Measurements from ENCODE around the gene AIF1.
A peak's percentile ranks its signal among the peaks of the same experiment; 100 is the strongest.

The AIF1 gene

DNA sequence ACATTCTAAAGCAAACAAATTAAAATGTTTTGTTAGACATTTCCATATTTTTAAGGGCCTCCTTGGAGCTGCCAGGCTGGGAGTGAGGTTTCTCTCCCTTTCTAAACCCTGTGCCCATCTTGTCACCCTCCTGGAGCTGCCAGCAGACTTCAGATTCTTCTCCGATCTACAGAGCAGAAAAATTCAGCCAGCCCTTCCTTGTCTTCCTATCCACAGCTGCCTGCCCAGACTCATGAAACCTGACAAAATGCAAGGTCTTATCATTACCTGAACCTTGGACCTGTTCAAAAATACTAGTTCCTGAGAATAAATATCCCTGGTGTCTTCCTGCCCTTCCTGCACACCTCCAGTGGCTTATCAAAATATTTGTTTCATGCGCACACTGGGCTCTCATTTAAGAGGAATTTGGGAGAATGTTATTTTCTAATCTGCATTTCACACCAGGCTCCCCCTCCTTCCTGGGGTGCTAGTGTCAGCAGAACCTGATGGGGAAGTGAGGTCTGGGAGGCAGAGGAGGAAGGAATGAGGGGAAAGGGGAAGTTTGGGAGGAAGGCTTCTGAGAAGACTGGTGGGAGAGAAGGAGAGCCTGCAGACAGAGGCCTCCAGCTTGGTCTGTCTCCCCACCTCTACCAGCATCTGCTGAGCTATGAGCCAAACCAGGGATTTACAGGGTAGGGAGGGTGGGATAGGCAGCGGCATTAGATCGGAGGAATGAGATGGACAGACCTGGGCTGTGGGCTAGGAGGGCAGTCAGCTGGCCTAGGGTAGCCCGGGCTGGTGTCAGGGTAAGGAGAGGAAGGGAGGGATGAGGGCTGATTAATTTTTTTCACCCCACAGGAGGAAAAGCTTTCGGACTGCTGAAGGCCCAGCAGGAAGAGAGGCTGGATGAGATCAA is at the start of gene AIF1:
TSS of gene AIF1 (plus strand) at position 551 of the 895 bp plus-strand sequence. CDS start at position 647, 96 bp downstream.
- no peak for ATAC-seq

DNA sequence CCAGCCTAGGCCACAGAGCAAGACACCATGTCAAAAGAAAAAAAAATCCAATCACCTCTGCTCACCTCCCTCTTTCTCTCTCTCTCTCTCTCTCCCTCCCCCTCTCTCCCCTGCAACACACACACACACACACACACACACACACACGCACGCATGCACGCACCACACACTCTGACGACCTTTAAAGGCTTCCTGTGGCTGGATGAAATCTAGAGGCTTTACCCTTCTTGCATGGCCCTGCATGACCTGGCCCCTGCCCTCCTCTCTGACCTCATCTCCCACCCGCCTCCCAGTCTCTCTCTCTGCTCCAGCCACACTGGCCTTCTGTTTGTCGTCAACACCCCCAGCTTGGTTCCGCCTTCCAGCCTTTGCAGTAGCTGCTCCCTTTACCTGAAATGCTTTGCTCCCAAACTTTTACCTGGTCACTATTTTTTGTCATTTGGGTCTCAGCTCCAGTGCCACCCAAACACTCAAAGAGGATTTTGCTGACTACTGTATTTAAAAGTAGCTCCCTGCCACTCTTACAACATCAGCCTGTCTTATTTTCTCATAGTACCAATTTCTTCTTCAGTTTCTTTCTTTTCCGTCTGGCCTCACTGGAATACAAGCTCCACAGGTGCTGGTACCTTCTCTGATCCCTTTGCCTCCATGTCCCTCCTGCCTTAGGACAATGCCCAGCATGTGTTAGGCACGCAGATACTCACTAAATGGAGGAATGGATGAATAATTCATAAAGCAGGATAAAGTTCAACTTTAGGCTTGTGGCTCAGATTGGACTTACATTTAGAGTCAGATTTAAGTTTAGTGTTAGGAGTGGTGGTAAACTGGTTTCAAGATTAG is 47.3 kb upstream of the AIF1 start:
- no peak for ATAC-seq

- peak; percentile 68 for ATAC-seq
Observed at GRCh38 chr6:31568537-31568961, 46.5 kb upstream of the AIF1 start.

GRCh38 chr6:31569861-31570536 is 45.0 kb upstream of the AIF1 start:
- no peak for ATAC-seq

GRCh38 chr6:31572041-31572911 is 42.8 kb upstream of the AIF1 start, which contains the start of gene LTA:
TSS of gene LTA (plus strand) at chr6:31572289. CDS start at chr6:31572743, 454 bp downstream.
- peak; percentile 51 to 54 for ATAC-seq

- ATAC-seq = no peak
Observed at GRCh38 chr6:31573239-31574105, 41.6 kb upstream of the AIF1 start.

GRCh38 chr6:31574106-31575061 is 40.6 kb upstream of the AIF1 start:
- ATAC-seq = no peak

GRCh38 chr6:31575335-31575901 is 39.6 kb upstream of the AIF1 start, which contains the start of gene TNF:
TSS of gene TNF (plus strand) at chr6:31575565. CDS start at chr6:31575742, 177 bp downstream.
- ATAC-seq = peak; percentile 21 to 25

DNA sequence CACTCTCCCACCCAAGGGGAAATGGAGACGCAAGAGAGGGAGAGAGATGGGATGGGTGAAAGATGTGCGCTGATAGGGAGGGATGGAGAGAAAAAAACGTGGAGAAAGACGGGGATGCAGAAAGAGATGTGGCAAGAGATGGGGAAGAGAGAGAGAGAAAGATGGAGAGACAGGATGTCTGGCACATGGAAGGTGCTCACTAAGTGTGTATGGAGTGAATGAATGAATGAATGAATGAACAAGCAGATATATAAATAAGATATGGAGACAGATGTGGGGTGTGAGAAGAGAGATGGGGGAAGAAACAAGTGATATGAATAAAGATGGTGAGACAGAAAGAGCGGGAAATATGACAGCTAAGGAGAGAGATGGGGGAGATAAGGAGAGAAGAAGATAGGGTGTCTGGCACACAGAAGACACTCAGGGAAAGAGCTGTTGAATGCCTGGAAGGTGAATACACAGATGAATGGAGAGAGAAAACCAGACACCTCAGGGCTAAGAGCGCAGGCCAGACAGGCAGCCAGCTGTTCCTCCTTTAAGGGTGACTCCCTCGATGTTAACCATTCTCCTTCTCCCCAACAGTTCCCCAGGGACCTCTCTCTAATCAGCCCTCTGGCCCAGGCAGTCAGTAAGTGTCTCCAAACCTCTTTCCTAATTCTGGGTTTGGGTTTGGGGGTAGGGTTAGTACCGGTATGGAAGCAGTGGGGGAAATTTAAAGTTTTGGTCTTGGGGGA is 38.9 kb upstream of the AIF1 start:
- ATAC-seq = no peak

GRCh38 chr6:31576897-31577578 is 38.0 kb upstream of the AIF1 start:
- ATAC-seq = no peak

DNA sequence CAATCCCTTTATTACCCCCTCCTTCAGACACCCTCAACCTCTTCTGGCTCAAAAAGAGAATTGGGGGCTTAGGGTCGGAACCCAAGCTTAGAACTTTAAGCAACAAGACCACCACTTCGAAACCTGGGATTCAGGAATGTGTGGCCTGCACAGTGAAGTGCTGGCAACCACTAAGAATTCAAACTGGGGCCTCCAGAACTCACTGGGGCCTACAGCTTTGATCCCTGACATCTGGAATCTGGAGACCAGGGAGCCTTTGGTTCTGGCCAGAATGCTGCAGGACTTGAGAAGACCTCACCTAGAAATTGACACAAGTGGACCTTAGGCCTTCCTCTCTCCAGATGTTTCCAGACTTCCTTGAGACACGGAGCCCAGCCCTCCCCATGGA is 37.5 kb upstream of the AIF1 start:
- no peak for ATAC-seq

DNA sequence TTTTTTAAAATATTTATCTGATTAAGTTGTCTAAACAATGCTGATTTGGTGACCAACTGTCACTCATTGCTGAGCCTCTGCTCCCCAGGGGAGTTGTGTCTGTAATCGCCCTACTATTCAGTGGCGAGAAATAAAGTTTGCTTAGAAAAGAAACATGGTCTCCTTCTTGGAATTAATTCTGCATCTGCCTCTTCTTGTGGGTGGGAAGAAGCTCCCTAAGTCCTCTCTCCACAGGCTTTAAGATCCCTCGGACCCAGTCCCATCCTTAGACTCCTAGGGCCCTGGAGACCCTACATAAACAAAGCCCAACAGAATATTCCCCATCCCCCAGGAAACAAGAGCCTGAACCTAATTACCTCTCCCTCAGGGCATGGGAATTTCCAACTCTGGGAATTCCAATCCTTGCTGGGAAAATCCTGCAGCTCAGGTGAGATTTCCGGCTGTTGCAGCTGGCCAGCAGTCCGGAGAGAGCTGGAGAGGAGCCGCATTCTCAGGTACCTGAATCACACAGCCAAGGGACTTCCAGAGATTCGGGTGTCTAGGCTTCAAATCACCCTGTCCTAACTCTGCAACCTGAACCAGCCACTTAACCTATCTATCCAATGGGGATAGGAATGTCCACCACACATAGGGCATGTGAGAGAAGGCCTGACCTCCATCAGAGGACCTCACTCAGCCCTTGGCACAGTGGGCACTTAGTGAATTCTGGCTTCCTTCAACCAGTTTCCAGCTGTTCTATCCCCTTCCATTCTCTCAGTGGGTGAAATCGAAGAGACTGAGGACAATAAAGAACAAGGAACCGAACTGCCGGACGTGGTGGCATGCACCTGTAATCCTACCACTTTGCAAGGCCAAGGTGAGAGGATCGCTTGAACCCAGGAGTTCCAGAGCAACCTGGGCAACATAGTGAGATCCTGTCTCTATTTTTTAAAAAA is 36.6 kb upstream of the AIF1 start:
- no peak for ATAC-seq

GRCh38 chr6:31579119-31579505 is 35.9 kb upstream of the AIF1 start:
- no peak for ATAC-seq

DNA sequence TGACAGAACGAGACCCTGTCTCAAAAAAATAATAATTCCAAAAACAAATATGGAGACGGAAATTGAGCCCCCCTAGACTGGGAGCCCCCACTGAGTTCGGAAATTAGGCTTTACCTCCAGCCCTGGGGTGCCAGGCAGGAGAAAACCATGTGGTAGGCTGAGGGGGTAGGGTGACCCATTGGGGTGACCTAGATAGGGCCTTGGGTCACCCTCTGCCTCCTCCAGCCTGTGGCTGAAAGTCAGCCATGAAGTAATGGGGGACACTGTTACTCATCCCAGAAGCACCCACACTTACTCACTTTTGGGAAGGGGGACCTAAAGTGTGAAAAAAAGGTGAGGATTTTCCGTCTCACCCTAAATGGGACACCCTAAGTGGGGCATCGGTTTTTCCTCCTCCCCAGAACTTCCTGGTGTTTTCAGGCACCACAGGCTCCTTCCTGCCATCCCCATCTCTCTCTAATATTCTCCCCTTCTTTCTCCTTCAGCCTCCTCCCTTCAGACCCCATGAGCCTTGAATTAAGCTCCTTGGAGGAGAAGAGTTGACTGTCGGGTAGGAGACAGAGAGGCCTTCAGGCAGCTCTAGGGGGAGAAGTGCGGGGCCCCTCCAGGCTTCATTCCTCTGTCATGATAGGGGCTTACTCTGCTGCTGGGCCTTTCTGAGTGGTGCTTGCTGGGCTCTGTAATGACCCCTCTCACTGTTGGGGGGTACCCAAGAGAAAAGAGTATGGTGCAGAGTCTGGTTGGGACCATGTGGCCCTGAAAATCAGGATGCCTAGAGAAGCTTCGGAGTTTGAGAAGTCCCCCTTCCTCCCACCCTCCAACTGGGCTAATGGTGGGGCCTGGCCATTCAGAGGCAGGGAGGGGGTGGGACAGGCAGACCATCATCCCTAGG is 35.2 kb upstream of the AIF1 start:
- no peak for ATAC-seq

DNA sequence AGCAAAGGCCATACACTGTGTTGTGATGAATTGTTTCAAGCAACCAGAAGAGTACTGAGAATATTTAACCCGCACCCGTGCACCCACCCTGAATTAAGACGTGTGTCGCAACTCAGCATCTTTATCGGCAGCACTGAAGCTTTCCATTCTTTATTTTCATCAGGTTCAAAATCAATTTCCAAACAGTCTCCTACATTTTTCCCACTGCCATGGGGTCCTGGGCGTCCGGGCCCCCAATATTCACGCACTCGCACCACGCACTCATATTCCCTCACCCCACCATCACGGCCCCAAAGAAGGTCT is 34.6 kb upstream of the AIF1 start:
- ATAC-seq = no peak

Measured in activated CD4-positive, CD25-positive, alpha-beta regulatory T cell treated with anti-CD3 and anti-CD28 coated beads, Interleukin-2, amount 50 U/mL, for 24 hours (primary cell).